Superior temporal gyrus (tissue), 1 donor: ENCODE data around the gene PRR13.

Experiments
- DNase-seq: peaks from one replicate; pipeline ENCODE4 v3.0.0-alpha.2; 2016; ENCODE audit errors: extremely low spot score

PRR13 gene

DNA sequence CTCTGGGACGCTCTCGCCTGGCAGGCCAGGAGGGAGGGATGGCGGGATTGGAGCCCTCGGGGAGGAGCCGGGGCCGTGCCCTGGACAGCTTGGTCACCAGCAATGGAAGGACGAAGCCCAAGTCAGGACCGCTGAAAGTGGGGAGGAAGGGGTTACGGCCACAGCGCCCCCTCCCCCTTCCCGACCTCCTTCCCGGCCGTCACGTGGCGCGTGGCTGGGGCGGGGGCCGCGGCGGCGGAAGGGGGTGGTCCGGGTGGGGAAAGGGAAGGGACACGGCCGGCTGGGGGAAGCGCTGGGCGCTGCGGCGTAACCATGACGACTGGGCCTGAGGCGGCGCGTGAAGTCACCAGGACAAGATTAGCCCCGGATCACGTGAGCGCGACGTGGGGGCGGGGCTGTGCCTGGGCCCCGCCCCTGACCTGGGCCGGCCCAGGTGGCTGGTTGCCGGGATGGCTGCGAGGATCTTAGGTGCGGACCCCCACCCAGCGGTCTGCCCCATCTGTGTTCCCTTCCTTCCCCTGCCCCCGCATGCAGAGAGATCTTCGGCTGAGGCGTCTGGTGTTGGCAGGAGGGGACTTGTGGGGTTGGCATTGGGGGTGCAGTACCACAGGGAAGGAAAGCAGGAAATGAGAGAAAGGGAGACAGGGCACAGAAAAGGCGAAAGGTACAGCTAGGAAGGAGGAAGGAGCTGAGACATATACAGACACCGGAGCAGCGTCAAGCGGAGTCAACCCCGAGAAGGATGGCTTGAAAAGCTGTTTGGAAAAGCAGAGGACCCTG, 51.5 kb downstream of the PRR13 start:
- DNase-seq, result peak; percentile 95

DNA sequence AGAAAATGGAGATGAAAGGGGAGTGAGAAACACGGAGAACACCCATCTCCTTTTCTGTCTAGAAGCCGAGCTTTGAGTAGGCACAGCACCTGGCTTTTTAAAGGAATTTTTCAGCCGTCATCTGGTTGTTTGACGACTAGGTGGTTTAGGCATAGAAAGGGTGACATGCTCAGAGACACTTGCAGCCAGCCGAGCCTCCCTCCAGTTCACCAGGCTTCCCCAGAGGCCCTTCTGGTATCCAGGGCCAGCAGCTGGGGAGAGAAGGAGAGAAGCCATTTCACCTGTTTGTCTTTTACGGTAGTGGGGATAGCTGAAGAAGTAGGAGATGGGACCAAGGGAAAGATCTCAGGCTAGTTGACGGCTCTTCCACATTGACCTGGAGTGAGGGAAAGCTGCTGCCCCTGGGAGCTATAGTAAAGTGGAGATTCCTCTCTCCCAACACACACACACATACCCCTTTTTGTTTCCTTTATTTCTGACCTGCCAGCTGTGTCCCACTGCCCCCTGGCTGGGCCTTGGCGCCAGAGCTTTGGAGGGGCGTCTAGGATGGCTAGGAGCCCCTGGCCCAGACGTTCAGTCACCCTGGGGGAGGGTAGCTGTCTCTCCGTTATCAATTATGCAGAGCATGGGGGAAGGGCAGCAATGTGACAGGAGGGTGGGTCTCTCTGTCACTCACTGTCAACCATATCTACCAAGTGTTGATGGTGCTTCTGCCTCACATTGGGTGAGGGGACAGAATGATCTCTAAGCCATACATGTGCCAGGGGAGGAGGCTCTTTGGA, 52.3 kb downstream of the PRR13 start:
- DNase-seq, result no peak
